Fibroblast of lung (primary cell): ENCODE data around the gene SLC7A14. TPM values are rescaled to one million over a fixed set of nuclear protein-coding genes. Genes with fewer than 3 reads are reported as not detected.
A peak's percentile ranks its signal among the peaks of the same experiment; 100 is the strongest.

ENCODE experiments used
- DNase-seq, 2 donors: peaks; one replicate each; pipeline versions ENCODE4 v3.0.0 to v3.0.0-alpha.2; 2010; ENCODE audit warnings: low read depth in 2 of 2
- H2AFZ ChIP-seq: 2 replicates; pipeline ENCODE4 v1.5.1; 2012; ENCODE audit warnings: low read length, control low read depth, inconsistent platforms
- H3K27ac ChIP-seq: 2 replicates; pipeline ENCODE4 v1.5.1; 2011; ENCODE audit warnings: low read length, control low read depth; ENCODE audit not compliant: insufficient read depth
- H3K27me3 ChIP-seq: 2 replicates; pipeline ENCODE4 v1.5.1; 2011; ENCODE audit warnings: mild to moderate bottlenecking, low read length; ENCODE audit not compliant: control insufficient read depth, insufficient read depth
- H3K36me3 ChIP-seq: 2 replicates; pipeline ENCODE4 v1.5.1; 2011; ENCODE audit warnings: low read length; ENCODE audit not compliant: control insufficient read depth, insufficient read depth
- H3K4me1 ChIP-seq: 2 replicates; pipeline ENCODE4 v1.5.1; 2011; ENCODE audit warnings: low read length; ENCODE audit not compliant: control insufficient read depth, insufficient read depth; ENCODE audit errors: extremely low read depth
- H3K4me2 ChIP-seq: 2 replicates; pipeline ENCODE4 v1.5.1; 2011; ENCODE audit warnings: low read length, control low read depth; ENCODE audit not compliant: insufficient read depth; ENCODE audit errors: extremely low read depth
- H3K4me3 ChIP-seq, 4 experiments: fragments of 200-600 bp in 1 of 4; sonication (generic) in 1 of 4; replicated peaks in 1 of 4; 2 replicates each; pipeline ENCODE4 v1.5.1; 2011 to 2016; ENCODE audit warnings: low read length in 4 of 4, low read depth in 3 of 4, mild to moderate bottlenecking in 3 of 4, control low read depth in 2 of 4, inconsistent platforms in 1 of 4, mixed read lengths in 1 of 4; ENCODE audit not compliant: insufficient read depth in 1 of 4; ENCODE audit errors: control extremely low read depth in 1 of 4
- H3K79me2 ChIP-seq: 2 replicates; pipeline ENCODE4 v1.5.1; 2012; ENCODE audit warnings: mild to moderate bottlenecking, low read length, inconsistent platforms; ENCODE audit not compliant: control insufficient read depth, insufficient read depth
- H3K9ac ChIP-seq: 2 replicates; pipeline ENCODE4 v1.5.1; 2011; ENCODE audit warnings: mild to moderate bottlenecking, low read length, control low read depth; ENCODE audit not compliant: insufficient read depth
- H3K9me3 ChIP-seq: 2 replicates; pipeline ENCODE4 v1.5.1; 2012; ENCODE audit warnings: low read depth, low read length; ENCODE audit not compliant: control insufficient read depth, insufficient read depth
- H4K20me1 ChIP-seq: 2 replicates; pipeline ENCODE4 v1.5.1; 2011; ENCODE audit warnings: low read length; ENCODE audit not compliant: control insufficient read depth, insufficient read depth; ENCODE audit errors: extremely low read depth
- CTCF ChIP-seq, 2 donors: IDR thresholded peaks in 1 of 2; conservative IDR thresholded peaks in 1 of 2; 1 replicate in 1 of 2; 2 replicates in 1 of 2; pipeline ENCODE4 v1.5.1; 2011 to 2012; ENCODE audit warnings: low read length in 2 of 2, control low read depth in 1 of 2, inconsistent platforms in 1 of 2, low read depth in 1 of 2, mild to moderate bottlenecking in 1 of 2
- EZH2 ChIP-seq: IDR thresholded peaks from 2 replicates; pipeline ENCODE4 v1.5.1; 2012; ENCODE audit warnings: low read length, control low read depth, mild to moderate bottlenecking; ENCODE audit errors: missing control alignments
- polyA plus RNA-seq, 2 donors: library from polyadenylated mRNA; depleted of rRNA in 1 of 2; stranded (reverse) in 1 of 2; unstranded in 1 of 2; fragments of >200 nt; gene quantifications; 2 replicates each; pipeline ENCODE4 v1.2.1, GENCODE V29; 2011 to 2012; ENCODE audit warnings: missing spikeins in 1 of 2
- total RNA-seq: library from RNA; depleted of rRNA; stranded (reverse); fragments of >200 nt; gene quantifications from 2 replicates; pipeline ENCODE4 v1.2.1, GENCODE V29; 2014

SLC7A14 gene
- total and polyA plus RNA-seq, 2 donors (not counting 1 experiment from before 2014, with no cell fraction given): 1.3 to 3.4 TPM

- Histone ChIP-seq H3K4me1 (peaks cover 6% of the 10 kb centered on the region), H3K79me2 (no peaks in the 10 kb centered on the region), H3K36me3 (no peaks in the 10 kb centered on the region), H2AFZ (no peak overlapping the region), H3K4me2 (no peak overlapping the region), H3K9me3 (no peaks in the 10 kb centered on the region), H4K20me1 (no peaks in the 10 kb centered on the region), H3K27ac (no peak overlapping the region), H3K27me3 (no peaks in the 10 kb centered on the region), H3K9ac (no peak overlapping the region), H3K4me3 (no peak overlapping the region)
- no peak for DNase-seq
- TF ChIP-seq CTCF (conservative IDR thresholded peaks at IDR 0.05 in 1 of 2, IDR thresholded peaks at IDR 0.05 in 1 of 2; ENCODE audit: low read depth in 1 of 2, low read length in 2 of 2): no peak
- no peak for TF ChIP-seq EZH2
These were observed 19.5 kb downstream of the SLC7A14 start for GRCh38 chr3:170566413-170566812.

DNA sequence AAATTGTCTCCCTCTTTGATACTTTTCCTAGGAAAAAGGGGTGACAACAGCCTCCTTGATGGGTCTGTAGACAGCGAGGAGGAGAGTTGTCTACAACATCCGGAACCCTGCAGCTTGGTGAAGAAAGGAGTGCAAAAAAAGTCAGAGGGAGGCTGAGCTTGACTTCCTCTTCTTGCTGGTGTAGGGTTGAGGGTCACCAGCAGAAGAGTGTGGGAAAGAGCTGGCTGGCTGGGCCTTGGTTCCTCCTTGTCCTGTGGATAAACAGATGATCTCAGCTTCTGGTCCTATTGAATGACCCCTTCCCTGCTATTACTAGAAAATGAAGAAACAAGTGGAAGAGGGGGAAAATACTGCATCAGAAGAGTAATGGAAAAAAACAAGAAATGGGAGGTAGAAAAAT lies 20.4 kb downstream of the SLC7A14 start:
- TF ChIP-seq EZH2 (no peak), CTCF (conservative IDR thresholded peaks at IDR 0.05 in 1 of 2, IDR thresholded peaks at IDR 0.05 in 1 of 2; ENCODE audit: low read depth in 1 of 2, low read length in 2 of 2) (no peak)
- no peak overlapping the region for H3K4me3 ChIP-seq
- H3K79me2 ChIP-seq: no peaks in the 10 kb centered on the region
- H3K9me3 ChIP-seq: no peaks in the 10 kb centered on the region
- no peak overlapping the region for H3K9ac ChIP-seq
- peaks cover 6% of the 10 kb centered on the region for H3K4me1 ChIP-seq
- no peaks in the 10 kb centered on the region for H4K20me1 ChIP-seq
- H2AFZ ChIP-seq: no peak overlapping the region
- H3K27ac ChIP-seq: no peak overlapping the region
- H3K4me2 ChIP-seq: no peak overlapping the region
- no peaks in the 10 kb centered on the region for H3K27me3 ChIP-seq
- no peak for DNase-seq
- H3K36me3 ChIP-seq: no peaks in the 10 kb centered on the region

- Histone ChIP-seq H3K79me2 (no peaks in the 10 kb centered on the region), H3K9me3 (no peaks in the 10 kb centered on the region), H3K27ac (peak overlapping the region; percentile 45), H3K4me1 (peaks cover 6% of the 10 kb centered on the region), H3K9ac (no peak overlapping the region), H2AFZ (no peak overlapping the region), H4K20me1 (no peaks in the 10 kb centered on the region), H3K4me2 (peak overlapping the region; percentile 66), H3K27me3 (no peaks in the 10 kb centered on the region), H3K36me3 (no peaks in the 10 kb centered on the region), H3K4me3 (no peak overlapping the region)
- TF ChIP-seq EZH2: no peak
- no peak for TF ChIP-seq CTCF (conservative IDR thresholded peaks at IDR 0.05 in 1 of 2, IDR thresholded peaks at IDR 0.05 in 1 of 2; ENCODE audit: low read depth in 1 of 2, low read length in 2 of 2)
- no peak for DNase-seq
These were observed 21.2 kb downstream of the SLC7A14 start for GRCh38 chr3:170564664-170565063.
